Ishikawa (cell line): ENCODE measurements around the gene HLA-G.

ENCODE experiments used
- CEBPB ChIP-seq: IDR thresholded peaks from 2 replicates; pipeline ENCODE4 v1.6.1; 2012
- CREB1 ChIP-seq: IDR thresholded peaks from 2 replicates; pipeline ENCODE4 v1.6.1; 2012; ENCODE audit warnings: low read depth
- EGR1 ChIP-seq: IDR thresholded peaks from 2 replicates; pipeline ENCODE4 v1.6.1; 2012
- EP300 ChIP-seq: IDR thresholded peaks from 2 replicates; pipeline ENCODE4 v1.6.1; 2012; ENCODE audit warnings: borderline replicate concordance
- FOXM1 ChIP-seq: IDR thresholded peaks from 2 replicates; pipeline ENCODE4 v1.6.1; 2012; ENCODE audit warnings: low read depth, borderline replicate concordance
- MAX ChIP-seq: IDR thresholded peaks from 2 replicates; pipeline ENCODE4 v1.6.1; 2012
- NFIC ChIP-seq: IDR thresholded peaks from 2 replicates; pipeline ENCODE4 v1.6.1; 2012
- RAD21 ChIP-seq: IDR thresholded peaks from 2 replicates; pipeline ENCODE4 v1.6.1; 2012; ENCODE audit warnings: low read depth
- REST ChIP-seq: IDR thresholded peaks from 2 replicates; pipeline ENCODE4 v1.6.1; 2012; ENCODE audit warnings: low read depth, mild to moderate bottlenecking
- TAF1 ChIP-seq: IDR thresholded peaks from 2 replicates; pipeline ENCODE4 v1.6.1; 2012; ENCODE audit warnings: low read depth, mild to moderate bottlenecking
- TCF12 ChIP-seq: IDR thresholded peaks from 2 replicates; pipeline ENCODE4 v1.6.1; 2012; ENCODE audit warnings: low read depth
- TEAD4 ChIP-seq: IDR thresholded peaks from 2 replicates; pipeline ENCODE4 v1.6.1; 2012
- USF1 ChIP-seq: IDR thresholded peaks from 2 replicates; pipeline ENCODE4 v1.6.1; 2012
- YY1 ChIP-seq: IDR thresholded peaks from 2 replicates; pipeline ENCODE4 v1.6.1; 2012; ENCODE audit warnings: low read depth
- ZBTB7A ChIP-seq: IDR thresholded peaks from 2 replicates; pipeline ENCODE4 v1.6.1; 2012; ENCODE audit warnings: low read depth

HLA-G gene

GRCh38 chr6:29816030-29816429 is 11.6 kb upstream of the HLA-G start:
- TF ChIP-seq TEAD4 (no peak), RAD21 (no peak), USF1 (no peak), ZBTB7A (no peak), NFIC (no peak), TCF12 (no peak), CREB1 (no peak), FOXM1 (no peak), REST (no peak), MAX (no peak), TAF1 (no peak), YY1 (no peak), EP300 (no peak), CEBPB (no peak), EGR1 (no peak)

GRCh38 chr6:29818892-29819291 is 8.7 kb upstream of the HLA-G start:
- TF ChIP-seq NFIC, result no peak

GRCh38 chr6:29824144-29824543 is 3.5 kb upstream of the HLA-G start:
- TF ChIP-seq FOXM1, result no peak
- no peak for TF ChIP-seq TAF1
- TF ChIP-seq RAD21, result no peak
- TF ChIP-seq EP300, result no peak
- no peak for TF ChIP-seq MAX
- no peak for TF ChIP-seq TEAD4
- TF ChIP-seq EGR1, result no peak
- no peak for TF ChIP-seq TCF12

GRCh38 chr6:29825848-29826247 is 1.8 kb upstream of the HLA-G start:
- TF ChIP-seq ZBTB7A (no peak), NFIC (no peak), YY1 (no peak), CEBPB (no peak), EP300 (no peak), TAF1 (no peak), CREB1 (no peak), FOXM1 (no peak), MAX (no peak), TEAD4 (no peak), TCF12 (no peak)

- TF ChIP-seq RAD21, result no peak
- TF ChIP-seq CREB1, result no peak
- no peak for TF ChIP-seq CEBPB
- TF ChIP-seq TEAD4, result no peak
- TF ChIP-seq TAF1, result no peak
- no peak for TF ChIP-seq YY1
- no peak for TF ChIP-seq NFIC
- no peak for TF ChIP-seq EP300
- TF ChIP-seq MAX, result no peak
Measured at GRCh38 chr6:29826271-29826670, 1.4 kb upstream of the HLA-G start.

GRCh38 chr6:29828471-29828797 is 809 bp downstream of the HLA-G start:
- TF ChIP-seq MAX (no peak), RAD21 (no peak)

- TF ChIP-seq REST (no peak), MAX (no peak), NFIC (no peak), EGR1 (no peak), YY1 (no peak), ZBTB7A (no peak), CEBPB (no peak), CREB1 (no peak), TCF12 (no peak), USF1 (no peak), FOXM1 (no peak)
Measured at GRCh38 chr6:29829766-29830165, 2.1 kb downstream of the HLA-G start.
